ENCODE data around the gene EFCC1.

DNA sequence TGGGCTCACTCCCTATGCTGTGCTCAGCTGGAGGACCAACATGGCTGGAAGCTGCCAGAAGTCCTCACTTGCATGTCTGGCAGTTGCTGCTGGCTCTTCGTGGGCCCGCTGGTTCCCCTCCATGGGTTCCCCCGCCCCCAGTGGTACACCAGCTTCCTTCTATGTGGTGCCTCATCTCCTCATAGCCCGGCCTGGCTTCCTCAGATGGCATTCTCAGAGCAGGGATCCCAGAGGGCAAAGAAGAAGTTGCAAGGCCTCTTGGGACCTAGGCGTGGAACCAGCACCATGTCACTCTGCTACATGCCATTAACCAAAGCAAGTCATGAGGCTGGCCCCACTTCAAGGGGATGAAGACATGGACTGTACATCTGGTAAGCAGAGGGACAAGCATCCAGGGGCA lies 4.4 kb upstream of the EFCC1 start:
- TF ChIP-seq, protein P1, sequence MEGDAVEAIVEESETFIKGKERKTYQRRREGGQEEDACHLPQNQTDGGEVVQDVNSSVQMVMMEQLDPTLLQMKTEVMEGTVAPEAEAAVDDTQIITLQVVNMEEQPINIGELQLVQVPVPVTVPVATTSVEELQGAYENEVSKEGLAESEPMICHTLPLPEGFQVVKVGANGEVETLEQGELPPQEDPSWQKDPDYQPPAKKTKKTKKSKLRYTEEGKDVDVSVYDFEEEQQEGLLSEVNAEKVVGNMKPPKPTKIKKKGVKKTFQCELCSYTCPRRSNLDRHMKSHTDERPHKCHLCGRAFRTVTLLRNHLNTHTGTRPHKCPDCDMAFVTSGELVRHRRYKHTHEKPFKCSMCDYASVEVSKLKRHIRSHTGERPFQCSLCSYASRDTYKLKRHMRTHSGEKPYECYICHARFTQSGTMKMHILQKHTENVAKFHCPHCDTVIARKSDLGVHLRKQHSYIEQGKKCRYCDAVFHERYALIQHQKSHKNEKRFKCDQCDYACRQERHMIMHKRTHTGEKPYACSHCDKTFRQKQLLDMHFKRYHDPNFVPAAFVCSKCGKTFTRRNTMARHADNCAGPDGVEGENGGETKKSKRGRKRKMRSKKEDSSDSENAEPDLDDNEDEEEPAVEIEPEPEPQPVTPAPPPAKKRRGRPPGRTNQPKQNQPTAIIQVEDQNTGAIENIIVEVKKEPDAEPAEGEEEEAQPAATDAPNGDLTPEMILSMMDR (conservative IDR thresholded peaks at IDR 0.05) = no peak
- TF ChIP-seq EZH2 (IDR thresholded peaks at IDR 0.05; ENCODE audit: low read depth) = no peak

Data from PC-9 (cell line).